Nephron progenitor cell (in vitro differentiated cells): ENCODE data around the gene CD40.

ENCODE experiments used
- DNase-seq: peaks from one replicate; pipeline ENCODE4 v3.0.0; 2021
- H3K27ac Mint-ChIP-seq: 2 replicates; pipeline ENCODE4 v1.8.0; 2021; ENCODE audit warnings: mild to moderate bottlenecking, moderate library complexity, mixed read lengths
- H3K27me3 Mint-ChIP-seq: 2 replicates; pipeline ENCODE4 v1.8.0; 2021; ENCODE audit warnings: mild to moderate bottlenecking, low read depth, mixed read lengths; ENCODE audit not compliant: poor library complexity
- H3K36me3 Mint-ChIP-seq: 2 replicates; pipeline ENCODE4 v1.8.0; 2021; ENCODE audit warnings: low read depth, mixed read lengths
- H3K4me1 Mint-ChIP-seq: 2 replicates; pipeline ENCODE4 v1.8.0; 2021; ENCODE audit warnings: mixed read lengths
- H3K4me3 Mint-ChIP-seq: 2 replicates; pipeline ENCODE4 v1.8.0; 2021; ENCODE audit warnings: mild to moderate bottlenecking, moderate library complexity, mixed read lengths
- H3K9me3 Mint-ChIP-seq: 2 replicates; pipeline ENCODE4 v1.8.0; 2021; ENCODE audit warnings: mild to moderate bottlenecking, moderate library complexity, mixed read lengths
- CTCF ChIP-seq: fragments of 200-600 bp; sonication (generic); IDR thresholded peaks from 2 replicates; pipeline ENCODE4 v1.5.0; 2021; ENCODE audit warnings: antibody characterized with exemption

CD40 gene

GRCh38 chr20:46117704-46118467 lies at the start of gene CD40:
TSS of gene CD40 (plus strand) at chr20:46118314. CDS start at chr20:46118344, 30 bp downstream.
- Mint-ChIP-seq H3K4me1 (peaks cover 10% of the 10 kb centered on the region), H3K27ac (no peak within 1 kb of the TSS), H3K27me3 (peaks cover 65% of the 10 kb centered on the region), H3K4me3 (peak within 1 kb of the TSS; percentile 82), H3K36me3 (no peaks in the 10 kb centered on the region), H3K9me3 (no peaks in the 10 kb centered on the region)
- no peak for TF ChIP-seq CTCF
- DNase-seq: peak; percentile 84

GRCh38 chr20:46070215-46070900 lies 47.8 kb upstream of the CD40 start:
- DNase-seq: no peak
- Mint-ChIP-seq H3K4me3 (no peak overlapping the region), H3K9me3 (no peaks in the 10 kb centered on the region), H3K27me3 (no peaks in the 10 kb centered on the region), H3K27ac (no peak overlapping the region), H3K36me3 (peaks cover 36% of the 10 kb centered on the region), H3K4me1 (peaks cover 4% of the 10 kb centered on the region)
- no peak for TF ChIP-seq CTCF

- DNase-seq: no peak
- Mint-ChIP-seq H3K4me3 (no peak overlapping the region), H3K4me1 (peaks cover 4% of the 10 kb centered on the region), H3K36me3 (peaks cover 29% of the 10 kb centered on the region), H3K9me3 (no peaks in the 10 kb centered on the region), H3K27me3 (no peaks in the 10 kb centered on the region), H3K27ac (no peak overlapping the region)
- no peak for TF ChIP-seq CTCF
Observed at GRCh38 chr20:46071573-46071972, 46.5 kb upstream of the CD40 start.

- TF ChIP-seq CTCF: no peak
- DNase-seq: no peak
- Mint-ChIP-seq H3K4me1 (peaks cover 4% of the 10 kb centered on the region), H3K27ac (no peak overlapping the region), H3K4me3 (no peak overlapping the region), H3K36me3 (peaks cover 29% of the 10 kb centered on the region), H3K9me3 (no peaks in the 10 kb centered on the region), H3K27me3 (no peaks in the 10 kb centered on the region)
Observed at GRCh38 chr20:46073024-46073423, 45.1 kb upstream of the CD40 start.

- no peaks in the 10 kb centered on the region for H3K9me3 Mint-ChIP-seq
- H3K36me3 Mint-ChIP-seq: peaks cover 28% of the 10 kb centered on the region
- no peak for TF ChIP-seq CTCF
- peaks cover 4% of the 10 kb centered on the region for H3K4me1 Mint-ChIP-seq
- no peak overlapping the region for H3K4me3 Mint-ChIP-seq
- no peaks in the 10 kb centered on the region for H3K27me3 Mint-ChIP-seq
- DNase-seq: no peak
- no peak overlapping the region for H3K27ac Mint-ChIP-seq
Observed at GRCh38 chr20:46073443-46073842, 44.7 kb upstream of the CD40 start.
